ENCODE results near the gene SHKBP1.

GRCh38 chr19:40528533-40529092 lies 48.1 kb upstream of the SHKBP1 start:
- TF ChIP-seq ZNF384 (IDR thresholded peaks at IDR 0.05) (no peak), TARDBP (IDR thresholded peaks at IDR 0.05) (no peak), SP1 (IDR thresholded peaks at IDR 0.05) (no peak), SUZ12 (IDR thresholded peaks at IDR 0.05) (no peak), LEF1 (IDR thresholded peaks at IDR 0.05; ENCODE audit: borderline replicate concordance) (no peak), FOXK2 (IDR thresholded peaks at IDR 0.05) (no peak), NFRKB (IDR thresholded peaks at IDR 0.05) (no peak), BHLHE40 (IDR thresholded peaks at IDR 0.05; ENCODE audit: borderline replicate concordance) (no peak), HDGF (IDR thresholded peaks at IDR 0.05; ENCODE audit: borderline replicate concordance) (no peak), ARNT (IDR thresholded peaks at IDR 0.05) (no peak), CTBP1 (IDR thresholded peaks at IDR 0.05; ENCODE audit: borderline replicate concordance) (no peak)

Measured in HEK293T (cell line).